ENCODE data around the gene OPA1.

DNA sequence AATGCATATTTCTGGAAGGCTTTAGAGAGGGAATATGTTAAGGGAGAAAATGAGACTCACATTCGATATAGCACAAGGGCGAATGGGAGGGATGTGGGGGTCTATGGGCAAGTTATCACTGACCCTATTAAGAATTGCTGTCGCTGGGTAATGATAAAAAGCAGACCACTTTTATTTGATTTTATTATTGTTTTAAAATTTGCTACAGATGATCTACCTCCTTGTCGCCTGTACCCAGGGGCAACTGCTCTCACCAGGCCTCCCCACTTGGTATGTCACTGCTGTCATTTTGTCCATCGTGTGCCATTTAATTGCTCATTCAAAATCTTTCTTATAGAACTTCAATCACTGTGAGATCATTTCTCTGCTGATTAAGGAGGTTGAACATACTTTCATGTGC, 153.8 kb downstream of the OPA1 start:
- TF ChIP-seq, protein P1, sequence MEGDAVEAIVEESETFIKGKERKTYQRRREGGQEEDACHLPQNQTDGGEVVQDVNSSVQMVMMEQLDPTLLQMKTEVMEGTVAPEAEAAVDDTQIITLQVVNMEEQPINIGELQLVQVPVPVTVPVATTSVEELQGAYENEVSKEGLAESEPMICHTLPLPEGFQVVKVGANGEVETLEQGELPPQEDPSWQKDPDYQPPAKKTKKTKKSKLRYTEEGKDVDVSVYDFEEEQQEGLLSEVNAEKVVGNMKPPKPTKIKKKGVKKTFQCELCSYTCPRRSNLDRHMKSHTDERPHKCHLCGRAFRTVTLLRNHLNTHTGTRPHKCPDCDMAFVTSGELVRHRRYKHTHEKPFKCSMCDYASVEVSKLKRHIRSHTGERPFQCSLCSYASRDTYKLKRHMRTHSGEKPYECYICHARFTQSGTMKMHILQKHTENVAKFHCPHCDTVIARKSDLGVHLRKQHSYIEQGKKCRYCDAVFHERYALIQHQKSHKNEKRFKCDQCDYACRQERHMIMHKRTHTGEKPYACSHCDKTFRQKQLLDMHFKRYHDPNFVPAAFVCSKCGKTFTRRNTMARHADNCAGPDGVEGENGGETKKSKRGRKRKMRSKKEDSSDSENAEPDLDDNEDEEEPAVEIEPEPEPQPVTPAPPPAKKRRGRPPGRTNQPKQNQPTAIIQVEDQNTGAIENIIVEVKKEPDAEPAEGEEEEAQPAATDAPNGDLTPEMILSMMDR (IDR thresholded peaks at IDR 0.05 in 2 of 3, conservative IDR thresholded peaks at IDR 0.05 in 1 of 3; ENCODE audit: borderline replicate concordance in 1 of 3, insufficient read depth in 1 of 3, low read depth in 2 of 3, low read length in 2 of 3) = no peak
- TF ChIP-seq, protein P2, sequence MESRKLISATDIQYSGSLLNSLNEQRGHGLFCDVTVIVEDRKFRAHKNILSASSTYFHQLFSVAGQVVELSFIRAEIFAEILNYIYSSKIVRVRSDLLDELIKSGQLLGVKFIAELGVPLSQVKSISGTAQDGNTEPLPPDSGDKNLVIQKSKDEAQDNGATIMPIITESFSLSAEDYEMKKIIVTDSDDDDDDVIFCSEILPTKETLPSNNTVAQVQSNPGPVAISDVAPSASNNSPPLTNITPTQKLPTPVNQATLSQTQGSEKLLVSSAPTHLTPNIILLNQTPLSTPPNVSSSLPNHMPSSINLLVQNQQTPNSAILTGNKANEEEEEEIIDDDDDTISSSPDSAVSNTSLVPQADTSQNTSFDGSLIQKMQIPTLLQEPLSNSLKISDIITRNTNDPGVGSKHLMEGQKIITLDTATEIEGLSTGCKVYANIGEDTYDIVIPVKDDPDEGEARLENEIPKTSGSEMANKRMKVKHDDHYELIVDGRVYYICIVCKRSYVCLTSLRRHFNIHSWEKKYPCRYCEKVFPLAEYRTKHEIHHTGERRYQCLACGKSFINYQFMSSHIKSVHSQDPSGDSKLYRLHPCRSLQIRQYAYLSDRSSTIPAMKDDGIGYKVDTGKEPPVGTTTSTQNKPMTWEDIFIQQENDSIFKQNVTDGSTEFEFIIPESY (IDR thresholded peaks at IDR 0.05; ENCODE audit: extremely low read depth, insufficient replicate concordance, low read length) = no peak
- TF ChIP-seq RAD21 (IDR thresholded peaks at IDR 0.05; ENCODE audit: low read depth) = no peak
- TF ChIP-seq EGR1 (IDR thresholded peaks at IDR 0.05; ENCODE audit: low read depth) = no peak

Data from HCT116 (cell line).